Neuronal stem cell (in vitro differentiated cells): ENCODE results near the gene CLCN6.

ENCODE experiments used
- DNase-seq: peaks from one replicate; pipeline ENCODE4 v3.0.0-alpha.2; 2013; ENCODE audit warnings: low spot score
- H2AFZ ChIP-seq: one replicate; pipeline ENCODE4 v1.6.1; 2013; ENCODE audit warnings: mild to moderate bottlenecking, low read length, inconsistent platforms
- H2AK5ac ChIP-seq: 2 replicates; pipeline ENCODE4 v1.6.1; 2013; ENCODE audit warnings: low read depth, mild to moderate bottlenecking, inconsistent platforms, low read length, moderate library complexity, mixed read lengths
- H2BK120ac ChIP-seq: 2 replicates; pipeline ENCODE4 v1.6.1; 2013; ENCODE audit warnings: low read depth, mild to moderate bottlenecking, inconsistent platforms, low read length, moderate library complexity, mixed read lengths
- H2BK12ac ChIP-seq: one replicate; pipeline ENCODE4 v1.6.1; 2013; ENCODE audit warnings: low read length, inconsistent platforms
- H2BK15ac ChIP-seq: 2 replicates; pipeline ENCODE4 v1.6.1; 2013; ENCODE audit warnings: mild to moderate bottlenecking, low read length, inconsistent platforms, mixed read lengths
- H2BK5ac ChIP-seq: one replicate; pipeline ENCODE4 v1.6.1; 2013; ENCODE audit warnings: inconsistent platforms, mild to moderate bottlenecking, low read length, moderate library complexity
- H3K14ac ChIP-seq: one replicate; pipeline ENCODE4 v1.6.1; 2013; ENCODE audit warnings: low read length, inconsistent platforms
- H3K18ac ChIP-seq: 2 replicates; pipeline ENCODE4 v1.6.1; 2013; ENCODE audit warnings: low read length, inconsistent platforms
- H3K23ac ChIP-seq: 2 replicates; pipeline ENCODE4 v1.6.1; 2013; ENCODE audit warnings: low read depth, mild to moderate bottlenecking, mixed read lengths, low read length, inconsistent platforms; ENCODE audit not compliant: poor library complexity
- H3K27ac ChIP-seq: replicated peaks from 3 replicates; pipeline ENCODE4 v1.5.1; 2013; ENCODE audit warnings: low read length, inconsistent platforms
- H3K27me3 ChIP-seq, 3 experiments: 2 replicates each; pipeline ENCODE4 v1.6.1; 2013; ENCODE audit warnings: low read length in 3 of 3, mild to moderate bottlenecking in 2 of 3, inconsistent platforms in 1 of 3, low read depth in 1 of 3, mixed read lengths in 1 of 3, moderate library complexity in 1 of 3; ENCODE audit not compliant: control insufficient read depth in 3 of 3, insufficient read depth in 3 of 3
- H3K36me3 ChIP-seq, 2 donors: replicated peaks in 1 of 2; 2 replicates each; pipeline ENCODE4 v1.6.1; 2013; ENCODE audit warnings: low read length in 2 of 2; ENCODE audit not compliant: control insufficient read depth in 2 of 2, insufficient read depth in 2 of 2
- H3K4ac ChIP-seq: 2 replicates; pipeline ENCODE4 v1.6.1; 2013; ENCODE audit warnings: inconsistent platforms, mild to moderate bottlenecking, low read length, moderate library complexity
- H3K4me1 ChIP-seq, 2 donors: 1 replicate in 1 of 2; 2 replicates in 1 of 2; pipeline ENCODE4 v1.6.1; 2013; ENCODE audit warnings: low read length in 2 of 2, low read depth in 1 of 2; ENCODE audit not compliant: control insufficient read depth in 2 of 2, insufficient read depth in 1 of 2
- H3K4me2 ChIP-seq: one replicate; pipeline ENCODE4 v1.6.1; 2013; ENCODE audit warnings: mild to moderate bottlenecking, low read length, inconsistent platforms; ENCODE audit not compliant: insufficient read depth, poor library complexity, severe bottlenecking
- H3K4me3 ChIP-seq, 2 donors: 2 replicates each; pipeline ENCODE4 v1.5.1; 2013; ENCODE audit warnings: low read length in 2 of 2, mild to moderate bottlenecking in 2 of 2, inconsistent platforms in 1 of 2, moderate library complexity in 1 of 2
- H3K79me1 ChIP-seq: one replicate; pipeline ENCODE4 v1.6.1; 2013; ENCODE audit warnings: low read depth, mild to moderate bottlenecking, inconsistent platforms, low read length, moderate library complexity
- H3K9ac ChIP-seq: one replicate; pipeline ENCODE4 v1.6.1; 2013; ENCODE audit warnings: mild to moderate bottlenecking, low read depth, low read length, inconsistent platforms; ENCODE audit not compliant: poor library complexity
- H3K9me3 ChIP-seq, 2 donors: replicated peaks in 1 of 2; 2 replicates each; pipeline versions ENCODE3 to v1.6.1; 2013; ENCODE audit warnings: low read length in 2 of 2, mild to moderate bottlenecking in 2 of 2, inconsistent platforms in 1 of 2, low read depth in 1 of 2, mixed read lengths in 1 of 2, moderate library complexity in 1 of 2; ENCODE audit not compliant: control insufficient read depth in 2 of 2, insufficient read depth in 1 of 2
- H4K8ac ChIP-seq: one replicate; pipeline ENCODE4 v1.6.1; 2013; ENCODE audit warnings: low read depth, mild to moderate bottlenecking, inconsistent platforms, low read length, moderate library complexity
- H4K91ac ChIP-seq: one replicate; pipeline ENCODE4 v1.6.1; 2013; ENCODE audit warnings: low read length, low read depth, mild to moderate bottlenecking, inconsistent platforms; ENCODE audit not compliant: poor library complexity
- WGBS, 2 donors: extraction: QIAGEN DNeasy Blood & Tissue Kit; methylation state at CpG; one replicate each; pipeline ENCODE4 v1.1.7; 2013; ENCODE audit warnings: missing lambda C conversion rate in 2 of 2, mixed read lengths in 1 of 2; ENCODE audit not compliant: insufficient read length in 2 of 2, insufficient replicate concordance in 1 of 2; ENCODE audit errors: extremely low coverage in 2 of 2; 5-methylcytosine and 5-hydroxymethylcytosine counted together

CLCN6 gene

DNA sequence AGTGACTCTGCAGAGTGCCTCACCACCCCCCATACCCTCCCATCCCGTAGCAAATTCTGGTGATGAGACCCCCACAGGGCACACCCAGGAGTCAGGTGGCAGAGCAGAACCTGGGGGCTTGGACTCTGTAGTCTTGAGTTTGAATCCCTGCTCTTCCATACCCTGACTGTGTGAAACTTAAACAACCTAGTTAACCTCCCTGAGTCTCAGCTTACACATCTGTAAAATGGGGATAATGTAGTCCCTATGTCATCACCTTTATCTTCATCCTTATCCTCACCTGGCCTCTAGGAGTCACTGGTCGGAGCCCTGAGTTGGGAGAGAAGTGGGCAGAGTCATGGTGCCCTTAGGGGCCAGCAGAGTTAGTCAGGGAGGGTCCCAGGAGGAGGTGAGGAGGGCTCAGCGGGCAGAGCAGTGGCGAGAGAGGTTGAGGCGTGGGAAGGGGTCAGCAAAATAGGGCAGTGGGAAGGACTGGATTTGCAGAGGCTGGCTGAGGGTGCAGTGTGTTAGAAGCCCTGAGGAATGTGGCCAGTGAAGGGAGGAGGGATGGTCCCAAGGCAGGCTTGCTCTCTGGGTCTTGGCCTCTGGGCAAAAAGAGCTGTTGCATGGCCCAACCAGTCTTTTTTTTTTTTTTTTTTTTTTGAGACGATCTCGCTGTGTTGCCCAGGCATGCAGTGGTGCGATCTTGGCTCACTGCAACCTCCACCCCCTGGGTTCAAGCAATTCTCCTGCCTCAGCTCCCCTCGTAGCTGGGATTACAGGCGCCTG is 25.4 kb upstream of the CLCN6 start:
- DNase-seq = no peak
- Histone ChIP-seq H3K4ac (no peak overlapping the region), H4K8ac (no peak overlapping the region), H3K4me3 (no peak overlapping the region), H2BK12ac (no peak overlapping the region), H4K91ac (no peak overlapping the region), H3K79me1 (no peaks in the 10 kb centered on the region), H3K27me3 (peaks cover 0 to 7% (median 0%) of the 10 kb centered on the region in 3 experiments), H3K9me3 (no peaks in the 10 kb centered on the region), H3K4me2 (no peak overlapping the region), H3K4me1 (peaks cover 7 to 10% of the 10 kb centered on the region in 2 donors), H2AFZ (no peak overlapping the region), H2BK120ac (no peak overlapping the region), H3K27ac (no peak overlapping the region), H3K23ac (no peak overlapping the region), H2BK5ac (no peak overlapping the region), H3K9ac (no peak overlapping the region), H3K14ac (no peak overlapping the region), H3K36me3 (no peaks in the 10 kb centered on the region), H3K18ac (no peak overlapping the region), H2AK5ac (no peak overlapping the region), H2BK15ac (no peak overlapping the region)
- no CpG with 5 or more reads among the region's 10 CpGs for WGBS, 2 donors

DNA sequence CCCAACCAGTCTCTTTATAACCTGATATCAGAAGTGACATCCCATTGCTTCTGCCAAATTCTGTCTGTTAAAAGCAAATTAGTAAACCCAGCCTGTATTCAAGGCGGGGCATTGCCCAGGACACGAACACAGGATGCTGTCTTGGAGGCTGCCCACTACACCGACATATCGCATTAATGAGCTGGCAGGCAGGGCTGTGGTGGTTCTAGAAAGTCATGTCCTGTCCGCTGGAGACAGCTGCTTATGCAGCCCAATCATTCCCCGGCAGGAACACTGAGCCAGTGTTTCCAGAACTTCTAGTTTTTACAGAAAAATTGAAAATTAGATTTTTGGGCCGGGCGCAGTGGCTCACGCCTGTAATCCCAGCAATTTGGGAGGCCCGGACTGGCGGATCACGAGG is 24.7 kb upstream of the CLCN6 start:
- no peak for DNase-seq
- WGBS, 2 donors = no CpG with 5 or more reads among the region's 12 CpGs
- Histone ChIP-seq H2BK15ac (no peak overlapping the region), H2BK5ac (no peak overlapping the region), H3K27ac (no peak overlapping the region), H2AK5ac (no peak overlapping the region), H3K79me1 (no peaks in the 10 kb centered on the region), H3K4ac (no peak overlapping the region), H3K9me3 (no peaks in the 10 kb centered on the region), H3K4me1 (peaks cover 8 to 10% of the 10 kb centered on the region in 2 donors), H3K14ac (no peak overlapping the region), H3K9ac (no peak overlapping the region), H2AFZ (no peak overlapping the region), H3K4me2 (no peak overlapping the region), H4K8ac (no peak overlapping the region), H3K23ac (no peak overlapping the region), H3K27me3 (peaks cover 0 to 3% (median 0%) of the 10 kb centered on the region in 3 experiments), H2BK120ac (no peak overlapping the region), H3K18ac (no peak overlapping the region), H3K4me3 (no peak overlapping the region), H2BK12ac (no peak overlapping the region), H4K91ac (no peak overlapping the region), H3K36me3 (no peaks in the 10 kb centered on the region)

DNA sequence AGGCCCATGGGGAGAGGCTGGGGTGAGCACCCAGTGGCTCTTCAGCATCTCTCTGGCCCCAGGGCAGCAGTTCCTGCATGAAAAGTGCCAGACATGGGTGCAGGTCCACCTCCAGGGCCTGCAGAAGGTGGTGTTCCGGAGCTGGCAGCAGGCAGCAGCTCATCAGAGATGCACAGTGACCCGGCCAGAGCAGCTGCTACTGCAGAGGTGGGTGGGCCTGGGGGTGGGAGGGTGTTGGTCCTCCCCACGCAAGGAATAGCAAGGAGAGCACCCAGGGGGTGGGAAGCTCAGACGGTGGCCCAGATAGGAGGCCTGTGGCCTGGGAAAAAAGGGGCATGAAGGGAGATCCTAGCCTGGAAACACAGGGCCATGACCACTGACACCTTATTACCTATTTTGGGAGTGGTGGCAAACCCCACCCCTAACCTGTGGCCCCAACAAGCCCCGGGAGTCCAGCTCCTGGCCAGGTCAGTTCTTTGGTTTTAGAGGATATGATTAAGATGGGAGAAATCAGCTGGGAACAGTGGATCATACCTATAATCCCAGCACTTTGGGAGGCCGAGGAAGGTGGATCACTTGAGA is 23.8 kb upstream of the CLCN6 start:
- peaks cover 12 to 14% of the 10 kb centered on the region in 2 donors for H3K4me1 ChIP-seq
- H3K4ac ChIP-seq = no peak overlapping the region
- H3K4me3 ChIP-seq = no peak overlapping the region
- no peak overlapping the region for H2AFZ ChIP-seq
- H2AK5ac ChIP-seq = peak overlapping the region; percentile 8
- H3K36me3 ChIP-seq = no peaks in the 10 kb centered on the region
- H3K9me3 ChIP-seq = no peaks in the 10 kb centered on the region
- H2BK120ac ChIP-seq = no peak overlapping the region
- no peak overlapping the region for H2BK5ac ChIP-seq
- H3K79me1 ChIP-seq = no peaks in the 10 kb centered on the region
- H3K23ac ChIP-seq = no peak overlapping the region
- no peak overlapping the region for H4K8ac ChIP-seq
- H2BK15ac ChIP-seq = no peak overlapping the region
- no peak for DNase-seq
- H3K14ac ChIP-seq = no peak overlapping the region
- no peak overlapping the region for H3K18ac ChIP-seq
- no CpG with 5 or more reads among the region's 6 CpGs for WGBS, 2 donors
- no peak overlapping the region for H4K91ac ChIP-seq
- peak overlapping the region; percentile 3 for H3K9ac ChIP-seq
- no peaks in the 10 kb centered on the region for H3K27me3 ChIP-seq
- H2BK12ac ChIP-seq = peak overlapping the region; percentile 75
- no peak overlapping the region for H3K4me2 ChIP-seq
- H3K27ac ChIP-seq = no peak overlapping the region

DNA sequence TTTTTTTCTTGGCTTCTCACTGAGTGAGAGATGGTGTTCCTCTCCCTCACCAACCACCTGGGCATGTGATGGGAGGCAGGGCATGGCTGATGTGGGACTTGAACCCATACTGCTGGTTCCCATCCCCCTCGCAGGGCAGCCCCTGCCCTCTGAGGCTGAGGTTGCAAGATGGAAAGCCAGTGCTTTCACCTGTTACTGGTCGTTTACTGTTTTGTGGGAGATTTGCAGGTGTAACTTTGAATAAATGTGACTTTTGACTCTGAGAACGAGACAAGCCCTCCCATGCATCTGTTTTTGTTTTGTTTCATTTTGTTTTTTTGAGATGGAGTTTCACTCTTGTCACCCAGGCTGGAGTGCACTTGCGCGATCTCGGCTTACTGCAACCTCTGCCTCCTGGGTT is 22.4 kb upstream of the CLCN6 start:
- Histone ChIP-seq H2BK5ac (no peak overlapping the region), H3K4me3 (no peak overlapping the region), H3K4me1 (peaks cover 20 to 24% of the 10 kb centered on the region in 2 donors), H2BK15ac (no peak overlapping the region), H3K9ac (no peak overlapping the region), H2BK12ac (no peak overlapping the region), H4K91ac (no peak overlapping the region), H3K9me3 (no peaks in the 10 kb centered on the region), H3K14ac (no peak overlapping the region), H3K18ac (no peak overlapping the region), H2AK5ac (no peak overlapping the region), H3K4me2 (no peak overlapping the region), H3K4ac (no peak overlapping the region), H2BK120ac (no peak overlapping the region), H3K23ac (no peak overlapping the region), H3K36me3 (no peaks in the 10 kb centered on the region), H3K79me1 (peaks cover 2% of the 10 kb centered on the region), H4K8ac (no peak overlapping the region), H3K27me3 (no peaks in the 10 kb centered on the region), H2AFZ (no peak overlapping the region), H3K27ac (no peak overlapping the region)
- WGBS, 2 donors = no CpG with 5 or more reads among the region's 6 CpGs
- no peak for DNase-seq
